Ascending aorta (tissue), 2 donors: ENCODE measurements around the gene GK2. TPM values are rescaled to one million over a fixed set of nuclear protein-coding genes. Genes with fewer than 3 reads are reported as not detected.

ENCODE experiments used
- DNase-seq, 2 donors: peaks; one replicate each; pipeline ENCODE4 v3.0.0-alpha.2; 2019; ENCODE audit warnings: low spot score in 2 of 2
- H3K27ac ChIP-seq, 2 donors: fragments of 200-600 bp; sonication (generic); one replicate each; pipeline ENCODE4 v1.5.1; 2016 to 2017; ENCODE audit warnings: mild to moderate bottlenecking in 1 of 2
- H3K27me3 ChIP-seq: fragments of 200-600 bp; sonication (generic); one replicate; pipeline ENCODE4 v1.5.1; 2017
- H3K36me3 ChIP-seq, 2 donors: fragments of 200-600 bp; sonication (generic); one replicate each; pipeline ENCODE4 v1.5.1; 2016
- H3K4me1 ChIP-seq, 2 donors: fragments of 200-600 bp; sonication (generic); one replicate each; pipeline ENCODE4 v1.5.1; 2016 to 2017; ENCODE audit warnings: mild to moderate bottlenecking in 1 of 2
- H3K4me3 ChIP-seq, 2 donors: fragments of 200-600 bp; sonication (generic); one replicate each; pipeline ENCODE4 v1.5.1; 2016 to 2017; ENCODE audit warnings: mild to moderate bottlenecking in 1 of 2
- H3K9me3 ChIP-seq, 2 donors: fragments of 200-600 bp; sonication (generic); one replicate each; pipeline ENCODE4 v1.5.1; 2016
- CTCF ChIP-seq, 3 experiments: fragments of 200-600 bp in 2 of 3; fragments of 450-650 bp in 1 of 3; sonication (generic) in 2 of 3; IDR thresholded peaks; one replicate each; pipeline ENCODE4 v1.5.1; 2016 to 2019; ENCODE audit warnings: antibody characterized with exemption in 3 of 3, mild to moderate bottlenecking in 1 of 3, moderate library complexity in 1 of 3
- intact Hi-C: fragments of 100-400 bp; cut with DNase I; formaldehyde crosslinking; loops from one replicate; pipeline ENCODE4 v1.15.1; 2023
- total RNA-seq: library from RNA; depleted of rRNA; stranded (reverse); fragments of >200 nt; gene quantifications from one replicate; pipeline ENCODE4 v1.1.0, GENCODE V29; 2016

Gene GK2
- total RNA-seq, 1 donor from 2014 or later = not detected

- no peaks in the 10 kb centered on the region for H3K36me3 ChIP-seq
- no peak overlapping the region for H3K27ac ChIP-seq
- H3K4me1 ChIP-seq = no peaks in the 10 kb centered on the region
- no peak for TF ChIP-seq CTCF (IDR thresholded peaks at IDR 0.05)
- no peaks in the 10 kb centered on the region for H3K27me3 ChIP-seq
- intact Hi-C loops = no loop called here
- no peaks in the 10 kb centered on the region for H3K9me3 ChIP-seq
- H3K4me3 ChIP-seq = no peak overlapping the region
- no peak for DNase-seq
Measured at GRCh38 chr4:79390890-79391289, 17.1 kb downstream of the GK2 start.

- Histone ChIP-seq H3K27me3 (no peaks in the 10 kb centered on the region), H3K4me3 (no peak overlapping the region), H3K9me3 (no peaks in the 10 kb centered on the region), H3K4me1 (no peaks in the 10 kb centered on the region), H3K27ac (no peak overlapping the region), H3K36me3 (no peaks in the 10 kb centered on the region)
- intact Hi-C loops = no loop called here
- DNase-seq = no peak
- TF ChIP-seq CTCF (IDR thresholded peaks at IDR 0.05) = no peak
Measured at GRCh38 chr4:79385641-79386040, 22.4 kb downstream of the GK2 start.

GRCh38 chr4:79381161-79381560, 26.9 kb downstream of the GK2 start:
- Histone ChIP-seq H3K36me3 (no peaks in the 10 kb centered on the region), H3K27ac (no peak overlapping the region), H3K4me1 (no peaks in the 10 kb centered on the region), H3K4me3 (no peak overlapping the region), H3K9me3 (no peaks in the 10 kb centered on the region), H3K27me3 (no peaks in the 10 kb centered on the region)
- intact Hi-C loops = no loop called here
- no peak for DNase-seq
- TF ChIP-seq CTCF (IDR thresholded peaks at IDR 0.05) = no peak

GRCh38 chr4:79370026-79370425, 38.0 kb downstream of the GK2 start:
- H3K36me3 ChIP-seq = no peaks in the 10 kb centered on the region
- H3K4me3 ChIP-seq = no peak overlapping the region
- H3K9me3 ChIP-seq = no peaks in the 10 kb centered on the region
- intact Hi-C loops = no loop called here
- H3K27me3 ChIP-seq = no peaks in the 10 kb centered on the region
- no peaks in the 10 kb centered on the region for H3K4me1 ChIP-seq
- DNase-seq = no peak
- H3K27ac ChIP-seq = no peak overlapping the region
- no peak for TF ChIP-seq CTCF (IDR thresholded peaks at IDR 0.05)

- H3K4me3 ChIP-seq = no peak overlapping the region
- H3K9me3 ChIP-seq = no peaks in the 10 kb centered on the region
- DNase-seq = no peak
- no peak overlapping the region for H3K27ac ChIP-seq
- no peaks in the 10 kb centered on the region for H3K27me3 ChIP-seq
- intact Hi-C loops = no loop called here
- TF ChIP-seq CTCF (IDR thresholded peaks at IDR 0.05) = no peak
- no peaks in the 10 kb centered on the region for H3K4me1 ChIP-seq
- no peaks in the 10 kb centered on the region for H3K36me3 ChIP-seq
Measured at GRCh38 chr4:79367096-79367495, 40.9 kb downstream of the GK2 start.

- no peak for DNase-seq
- no peaks in the 10 kb centered on the region for H3K4me1 ChIP-seq
- no peaks in the 10 kb centered on the region for H3K36me3 ChIP-seq
- no peaks in the 10 kb centered on the region for H3K9me3 ChIP-seq
- intact Hi-C loops = no loop called here
- no peak overlapping the region for H3K27ac ChIP-seq
- no peak overlapping the region for H3K4me3 ChIP-seq
- TF ChIP-seq CTCF (IDR thresholded peaks at IDR 0.05) = no peak
- H3K27me3 ChIP-seq = no peaks in the 10 kb centered on the region
Measured at GRCh38 chr4:79366422-79366821, 41.6 kb downstream of the GK2 start.
